ENCODE results near the gene KCNAB2.

DNA sequence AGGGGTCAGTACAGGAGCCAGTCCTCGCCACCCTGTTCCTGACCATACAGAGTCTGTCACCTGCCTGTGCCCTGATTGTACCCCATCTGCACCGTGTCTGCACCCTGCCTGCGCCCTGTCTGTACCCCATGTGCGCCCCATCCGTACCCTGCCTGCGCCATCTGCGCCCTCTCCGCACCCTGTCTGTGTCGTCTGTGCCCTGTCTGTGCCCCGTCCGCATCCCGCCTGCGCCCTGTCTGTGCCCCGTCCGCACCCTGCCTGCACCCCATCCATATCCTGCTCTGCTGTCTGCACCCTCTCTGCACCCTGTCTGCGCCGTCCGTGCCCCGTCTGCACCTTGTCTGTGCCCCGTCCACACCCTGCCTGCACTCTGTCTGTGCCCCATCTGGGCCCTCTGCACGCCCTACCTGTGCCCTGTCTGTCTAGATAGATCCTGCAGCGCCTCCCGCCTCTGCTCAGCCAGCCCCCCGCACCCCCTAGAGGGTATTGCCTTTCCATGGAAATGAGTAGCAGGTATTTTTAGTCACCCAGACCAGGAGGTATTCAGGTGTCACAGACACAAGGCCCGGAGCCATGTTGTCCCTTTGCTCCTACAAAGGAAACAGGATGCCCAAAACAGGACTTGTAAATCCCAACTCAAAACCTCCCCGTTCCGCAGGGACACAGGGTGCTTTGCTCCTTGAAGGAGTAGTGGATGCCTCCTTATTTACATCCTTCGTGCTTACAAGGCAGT is 45.8 kb upstream of the KCNAB2 start:
- TF ChIP-seq EZH2 (IDR thresholded peaks at IDR 0.05; ENCODE audit: insufficient read depth, poor library complexity, severe bottlenecking) = no peak
- TF ChIP-seq EZH2phosphoT487 (IDR thresholded peaks at IDR 0.05; ENCODE audit: insufficient read depth, low read depth) = no peak

Measured in GM23248 (cell line).